ENCODE measurements around the gene PLRG1.

- TF ChIP-seq CTCF (IDR thresholded peaks at IDR 0.05) (no peak), POLR2A (IDR thresholded peaks at IDR 0.05) (no peak)
These were observed 33.5 kb upstream of the PLRG1 start for GRCh38 chr4:154583677-154584076.

Measured in esophagus squamous epithelium (tissue), 4 donors.